ENCODE data around the gene IRGQ. TPM values are rescaled to one million over a fixed set of nuclear protein-coding genes. Genes with fewer than 3 reads are reported as not detected.

Gene IRGQ
- total RNA-seq, 4 donors from 2014 or later, result 18.0 to 33.5 (median 23.5) TPM

- TF ChIP-seq, protein P1, sequence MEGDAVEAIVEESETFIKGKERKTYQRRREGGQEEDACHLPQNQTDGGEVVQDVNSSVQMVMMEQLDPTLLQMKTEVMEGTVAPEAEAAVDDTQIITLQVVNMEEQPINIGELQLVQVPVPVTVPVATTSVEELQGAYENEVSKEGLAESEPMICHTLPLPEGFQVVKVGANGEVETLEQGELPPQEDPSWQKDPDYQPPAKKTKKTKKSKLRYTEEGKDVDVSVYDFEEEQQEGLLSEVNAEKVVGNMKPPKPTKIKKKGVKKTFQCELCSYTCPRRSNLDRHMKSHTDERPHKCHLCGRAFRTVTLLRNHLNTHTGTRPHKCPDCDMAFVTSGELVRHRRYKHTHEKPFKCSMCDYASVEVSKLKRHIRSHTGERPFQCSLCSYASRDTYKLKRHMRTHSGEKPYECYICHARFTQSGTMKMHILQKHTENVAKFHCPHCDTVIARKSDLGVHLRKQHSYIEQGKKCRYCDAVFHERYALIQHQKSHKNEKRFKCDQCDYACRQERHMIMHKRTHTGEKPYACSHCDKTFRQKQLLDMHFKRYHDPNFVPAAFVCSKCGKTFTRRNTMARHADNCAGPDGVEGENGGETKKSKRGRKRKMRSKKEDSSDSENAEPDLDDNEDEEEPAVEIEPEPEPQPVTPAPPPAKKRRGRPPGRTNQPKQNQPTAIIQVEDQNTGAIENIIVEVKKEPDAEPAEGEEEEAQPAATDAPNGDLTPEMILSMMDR (IDR thresholded peaks at IDR 0.05), result no peak
- TF ChIP-seq POLR2A (IDR thresholded peaks at IDR 0.05), result no peak
- H3K36me3 ChIP-seq, result peaks cover 28 to 45% of the 10 kb centered on the region in 2 donors
- WGBS, 2 donors, result 67 to 78% methylated on average over 2 of the region's 2 CpGs
Observed at GRCh38 chr19:43545981-43546380, 50.0 kb downstream of the IRGQ start.

GRCh38 chr19:43545276-43545675 is 50.7 kb downstream of the IRGQ start:
- intact Hi-C loops (cut with DNase I), result no loop called here
- no peaks in the 10 kb centered on the region for H3K27me3 ChIP-seq
- TF ChIP-seq, protein P1 (IDR thresholded peaks at IDR 0.05), result no peak
- TF ChIP-seq POLR2A (IDR thresholded peaks at IDR 0.05), result no peak
- no peak overlapping the region for H3K4me3 ChIP-seq (replicated peaks in 1 of 3)
- no peak for DNase-seq
- H3K36me3 ChIP-seq, result peaks cover 28 to 38% of the 10 kb centered on the region in 2 donors
- no peaks in the 10 kb centered on the region for H3K4me1 ChIP-seq
- H3K27ac ChIP-seq, result no peak overlapping the region
- 92 to 94% methylated on average over 5 of the region's 5 CpGs for WGBS, 2 donors
- H3K9me3 ChIP-seq, result no peaks in the 10 kb centered on the region

More at GRCh38 chr19:43545981-43546380, 50.0 kb downstream of the IRGQ start:
- no peaks in the 10 kb centered on the region for H3K4me1 ChIP-seq
- intact Hi-C loops (cut with DNase I), result no loop called here
- no peaks in the 10 kb centered on the region for H3K27me3 ChIP-seq
- H3K4me3 ChIP-seq (replicated peaks in 1 of 3), result no peak overlapping the region
- no peak for DNase-seq
- no peak overlapping the region for H3K27ac ChIP-seq
- H3K9me3 ChIP-seq, result no peaks in the 10 kb centered on the region

DNA sequence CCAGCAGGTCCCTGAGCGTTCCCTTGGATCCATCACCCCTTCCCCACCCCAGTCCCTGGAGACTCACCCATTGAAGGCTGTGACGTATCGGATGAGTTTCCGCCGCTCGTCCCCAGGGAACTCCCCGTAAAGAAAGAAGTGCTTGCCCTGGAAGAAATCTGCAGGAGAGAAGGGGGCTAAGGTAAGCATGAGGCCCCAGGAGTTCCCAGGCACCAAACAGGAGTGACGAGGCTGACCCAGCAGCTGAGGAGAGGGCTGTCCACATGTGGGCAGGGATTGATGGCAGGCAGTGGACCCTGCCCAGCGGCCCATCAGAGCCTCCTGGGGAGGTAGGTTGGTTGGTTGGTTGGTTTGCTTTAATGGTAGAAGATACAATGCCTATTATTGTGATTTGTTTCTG is 51.9 kb downstream of the IRGQ start:
- intact Hi-C loops (cut with DNase I), result no loop called here
- Histone ChIP-seq H3K4me3 (replicated peaks in 1 of 3) (no peak overlapping the region), H3K36me3 (peaks cover 35 to 37% of the 10 kb centered on the region in 2 donors)

GRCh38 chr19:43541920-43542650 is 53.8 kb downstream of the IRGQ start:
- peaks cover 35 to 37% of the 10 kb centered on the region in 2 donors for H3K36me3 ChIP-seq
- TF ChIP-seq POLR2A (IDR thresholded peaks at IDR 0.05), result no peak
- TF ChIP-seq, protein P1 (IDR thresholded peaks at IDR 0.05), result no peak
- H3K4me3 ChIP-seq (replicated peaks in 1 of 3), result no peak overlapping the region
- WGBS, 2 donors, result 95 to 99% methylated on average over 5 of the region's 5 CpGs
- no peaks in the 10 kb centered on the region for H3K4me1 ChIP-seq
- no peak overlapping the region for H3K27ac ChIP-seq
- no peaks in the 10 kb centered on the region for H3K27me3 ChIP-seq
- intact Hi-C loops (cut with DNase I), result no loop called here
- no peak for DNase-seq
- no peaks in the 10 kb centered on the region for H3K9me3 ChIP-seq

More for the DNA sequence above, 51.9 kb downstream of the IRGQ start:
- Histone ChIP-seq H3K27me3 (no peaks in the 10 kb centered on the region), H3K9me3 (no peaks in the 10 kb centered on the region), H3K4me1 (no peaks in the 10 kb centered on the region), H3K27ac (no peak overlapping the region)
- DNase-seq, result no peak
- no peak for TF ChIP-seq POLR2A (IDR thresholded peaks at IDR 0.05)
- TF ChIP-seq, protein P1 (IDR thresholded peaks at IDR 0.05), result no peak
- 97 to 98% methylated on average over 9 of the region's 9 CpGs for WGBS, 2 donors

GRCh38 chr19:43540381-43540780 is 55.6 kb downstream of the IRGQ start:
- WGBS, 2 donors, result 97% methylated on average over 3 of the region's 3 CpGs
- H3K4me1 ChIP-seq, result peaks cover 0 to 3% of the 10 kb centered on the region in 2 donors
- no peaks in the 10 kb centered on the region for H3K9me3 ChIP-seq
- intact Hi-C loops (cut with DNase I), result no loop called here
- no peak for DNase-seq
- no peak overlapping the region for H3K27ac ChIP-seq
- no peak overlapping the region for H3K4me3 ChIP-seq (replicated peaks in 1 of 3)
- no peak for TF ChIP-seq POLR2A (IDR thresholded peaks at IDR 0.05)
- TF ChIP-seq, protein P1 (IDR thresholded peaks at IDR 0.05), result no peak
- peaks cover 32 to 34% of the 10 kb centered on the region in 2 donors for H3K36me3 ChIP-seq
- H3K27me3 ChIP-seq, result no peaks in the 10 kb centered on the region
